ENCODE results near the gene CRYL1.

DNA sequence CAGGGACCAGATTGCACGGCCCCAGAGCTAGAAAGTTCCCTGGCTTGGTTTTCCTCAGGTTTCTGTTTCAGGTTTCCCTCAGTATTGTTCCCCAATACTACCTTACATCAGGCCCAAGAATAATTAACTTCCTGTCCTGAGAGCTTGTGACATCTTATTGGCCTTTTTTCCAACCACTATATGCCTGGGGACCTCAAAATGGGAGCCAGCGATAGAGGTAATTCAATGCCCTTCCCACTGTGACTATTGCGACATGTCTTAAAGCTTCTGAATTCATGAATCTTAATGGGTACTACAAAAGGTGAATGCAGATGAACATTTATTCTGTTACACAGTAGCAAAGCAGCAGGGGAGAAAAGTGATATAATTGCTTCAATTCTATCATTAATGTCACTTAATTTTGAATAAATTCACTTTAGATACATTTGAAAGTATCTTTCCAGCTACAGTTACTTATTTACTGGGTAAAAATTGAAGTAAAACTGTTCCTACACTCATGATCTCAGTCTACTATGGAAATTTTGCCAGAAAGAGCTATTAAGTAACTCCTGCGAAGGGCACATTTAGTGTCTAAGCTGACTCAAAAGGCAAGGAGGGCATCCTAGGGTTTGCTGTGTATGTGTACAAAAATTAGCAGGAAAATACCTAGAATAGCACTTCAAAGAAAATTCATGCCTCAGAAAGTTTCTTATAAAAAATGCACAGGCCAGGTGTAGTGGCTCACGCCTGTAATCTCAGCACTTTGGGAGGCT lies 4.1 kb downstream of the CRYL1 start:
- TF ChIP-seq, protein P1, sequence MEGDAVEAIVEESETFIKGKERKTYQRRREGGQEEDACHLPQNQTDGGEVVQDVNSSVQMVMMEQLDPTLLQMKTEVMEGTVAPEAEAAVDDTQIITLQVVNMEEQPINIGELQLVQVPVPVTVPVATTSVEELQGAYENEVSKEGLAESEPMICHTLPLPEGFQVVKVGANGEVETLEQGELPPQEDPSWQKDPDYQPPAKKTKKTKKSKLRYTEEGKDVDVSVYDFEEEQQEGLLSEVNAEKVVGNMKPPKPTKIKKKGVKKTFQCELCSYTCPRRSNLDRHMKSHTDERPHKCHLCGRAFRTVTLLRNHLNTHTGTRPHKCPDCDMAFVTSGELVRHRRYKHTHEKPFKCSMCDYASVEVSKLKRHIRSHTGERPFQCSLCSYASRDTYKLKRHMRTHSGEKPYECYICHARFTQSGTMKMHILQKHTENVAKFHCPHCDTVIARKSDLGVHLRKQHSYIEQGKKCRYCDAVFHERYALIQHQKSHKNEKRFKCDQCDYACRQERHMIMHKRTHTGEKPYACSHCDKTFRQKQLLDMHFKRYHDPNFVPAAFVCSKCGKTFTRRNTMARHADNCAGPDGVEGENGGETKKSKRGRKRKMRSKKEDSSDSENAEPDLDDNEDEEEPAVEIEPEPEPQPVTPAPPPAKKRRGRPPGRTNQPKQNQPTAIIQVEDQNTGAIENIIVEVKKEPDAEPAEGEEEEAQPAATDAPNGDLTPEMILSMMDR (IDR thresholded peaks at IDR 0.05; ENCODE audit: low read depth, low read length, poor library complexity, severe bottlenecking), result no peak
- no peak for TF ChIP-seq EZH2phosphoT487 (IDR thresholded peaks at IDR 0.05; ENCODE audit: borderline replicate concordance, low read length)
